ACHN (cell line): ENCODE results near the gene XRCC5.
A peak's percentile ranks its signal among the peaks of the same experiment; 100 is the strongest.
"Not testable (repeated sequence)": the region's sequence is repeated elsewhere in the genome, so short reads cannot be mapped to it uniquely, and the experiment has no call there.

ENCODE experiments used
- DNase-seq: peaks from one replicate; pipeline ENCODE4 v3.0.0-alpha.2; 2015
- in situ Hi-C: cut with HindIII; loops from 2 replicates; pipeline ENCODE4 v1.10.0; 2017; ENCODE audit warnings: low sequenced_read_pairs, low pct_ligation_motif_present, low pct_unique_long_range_greater_than_20kb

Gene XRCC5

DNA sequence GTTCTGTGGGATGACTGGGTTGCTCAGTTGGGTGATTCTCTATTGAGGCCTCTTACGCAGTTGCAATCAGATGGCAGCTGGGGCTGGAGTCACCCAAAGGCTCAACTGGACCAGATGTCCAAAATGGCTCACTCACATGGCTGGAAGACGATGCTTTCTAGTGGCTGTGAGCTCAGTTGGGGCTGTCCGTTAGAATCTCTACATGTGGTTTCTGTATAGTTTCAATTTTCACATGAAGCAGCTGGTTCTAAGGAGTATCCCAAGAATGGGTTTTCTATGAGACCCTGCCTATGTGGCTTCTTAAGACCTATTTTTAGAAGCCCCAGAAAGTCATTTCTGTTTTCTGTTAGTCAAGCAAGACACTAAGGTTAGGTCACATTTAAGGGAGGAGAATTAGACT is 4.4 kb downstream of the XRCC5 start:
- DNase-seq, result no peak
- in situ Hi-C loops, result no loop called here

GRCh38 chr2:216114382-216114713 is 5.2 kb downstream of the XRCC5 start:
- in situ Hi-C loops, result no loop called here
- DNase-seq, result no peak

DNA sequence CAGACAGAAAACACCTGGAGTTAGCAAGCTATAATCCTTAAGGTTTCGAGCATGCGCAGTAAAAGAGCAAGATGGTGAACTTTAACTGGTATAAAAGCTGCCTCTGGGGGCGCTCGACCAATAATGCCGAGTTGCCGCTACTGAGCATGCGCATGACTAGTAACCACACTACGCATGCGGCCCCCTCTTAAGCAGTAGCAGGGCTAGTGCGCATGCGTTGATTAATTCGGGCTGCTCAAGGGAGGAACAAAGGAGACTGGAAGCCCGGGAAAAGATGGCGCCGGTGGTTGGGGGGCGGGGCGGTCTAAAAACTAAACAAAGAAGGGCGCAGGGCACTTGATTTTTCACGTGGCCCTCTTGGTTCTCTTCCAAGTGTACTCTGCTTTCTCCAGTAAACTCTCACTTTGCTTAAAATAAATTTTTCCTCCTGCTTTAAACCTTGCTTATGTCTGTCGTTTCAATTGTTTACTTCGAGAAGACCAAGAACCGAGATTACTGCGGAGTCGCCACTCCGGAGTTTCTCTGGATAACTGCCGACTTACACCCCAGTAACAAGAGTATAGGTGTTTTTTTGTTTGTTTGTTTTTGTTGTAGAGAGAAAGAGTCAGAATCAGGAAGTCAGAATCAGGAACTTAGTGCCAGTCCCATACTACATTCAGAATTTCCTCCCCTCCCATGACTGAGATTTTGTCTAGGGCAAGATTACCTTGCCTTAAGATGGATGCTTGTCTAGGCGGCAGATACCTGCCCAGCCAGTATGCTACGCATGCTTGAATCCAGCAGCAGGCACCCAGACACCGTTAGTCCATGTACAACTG is 5.8 kb downstream of the XRCC5 start:
- in situ Hi-C loops, result no loop called here

GRCh38 chr2:216116418-216116817 is 7.3 kb downstream of the XRCC5 start:
- in situ Hi-C loops, result no loop called here
- no peak for DNase-seq

More for the DNA sequence above, 5.8 kb downstream of the XRCC5 start:
- DNase-seq, result peak; percentile 99

- DNase-seq, result no peak
- in situ Hi-C loops, result no loop called here
Measured at GRCh38 chr2:216117561-216118340, 8.6 kb downstream of the XRCC5 start.

DNA sequence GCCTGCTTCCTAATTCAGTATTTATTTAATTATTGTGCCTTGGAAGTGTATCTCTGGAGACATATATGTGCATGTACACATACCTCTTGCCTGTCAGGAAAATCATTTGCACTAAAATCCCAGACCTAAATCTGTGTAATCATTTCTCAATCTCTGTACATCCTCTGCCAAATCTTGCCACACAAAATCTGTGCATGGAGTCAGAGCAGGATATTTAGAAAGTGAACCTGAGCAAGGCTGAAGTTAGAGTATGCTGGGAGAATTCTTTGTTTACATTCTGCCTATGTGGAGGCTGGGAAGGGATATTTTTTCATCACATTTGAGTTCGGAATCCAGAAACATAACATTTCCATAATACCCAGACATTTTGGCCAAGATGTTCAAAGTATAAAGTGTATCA is 9.3 kb downstream of the XRCC5 start:
- DNase-seq, result no peak
- in situ Hi-C loops, result no loop called here

- no peak for DNase-seq
- in situ Hi-C loops, result no loop called here
Measured at GRCh38 chr2:216119146-216119545, 10.0 kb downstream of the XRCC5 start.

- in situ Hi-C loops, result no loop called here
Measured at GRCh38 chr2:216119986-216120385, 10.8 kb downstream of the XRCC5 start.

DNA sequence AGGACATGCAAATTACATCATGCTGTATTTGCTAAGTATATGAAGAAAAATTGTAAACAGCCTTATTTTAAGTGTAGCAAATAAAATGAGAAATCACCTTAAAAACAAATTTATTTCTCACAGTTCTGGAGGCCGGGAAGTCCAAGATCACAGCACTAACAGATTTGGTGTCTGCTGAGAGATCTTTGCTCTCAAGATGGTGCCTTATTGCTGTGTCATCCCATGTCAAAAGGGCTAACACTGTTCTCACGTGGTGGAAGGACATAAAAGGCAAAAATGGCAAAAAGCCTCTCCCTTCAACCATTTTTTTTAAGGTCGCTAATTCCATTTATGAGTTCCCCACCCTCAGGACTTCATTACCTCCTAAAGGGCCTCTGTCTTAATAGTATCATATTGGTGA is 12.1 kb downstream of the XRCC5 start:
- no peak for DNase-seq
- in situ Hi-C loops, result no loop called here

More at GRCh38 chr2:216119986-216120385, 10.8 kb downstream of the XRCC5 start:
- DNase-seq, result no peak

- in situ Hi-C loops, result no loop called here
- no peak for DNase-seq
Measured at GRCh38 chr2:216126943-216127342, 17.8 kb downstream of the XRCC5 start.

GRCh38 chr2:216130346-216130971 is 21.3 kb downstream of the XRCC5 start:
- DNase-seq, result no peak
- in situ Hi-C loops, result no loop called here

DNA sequence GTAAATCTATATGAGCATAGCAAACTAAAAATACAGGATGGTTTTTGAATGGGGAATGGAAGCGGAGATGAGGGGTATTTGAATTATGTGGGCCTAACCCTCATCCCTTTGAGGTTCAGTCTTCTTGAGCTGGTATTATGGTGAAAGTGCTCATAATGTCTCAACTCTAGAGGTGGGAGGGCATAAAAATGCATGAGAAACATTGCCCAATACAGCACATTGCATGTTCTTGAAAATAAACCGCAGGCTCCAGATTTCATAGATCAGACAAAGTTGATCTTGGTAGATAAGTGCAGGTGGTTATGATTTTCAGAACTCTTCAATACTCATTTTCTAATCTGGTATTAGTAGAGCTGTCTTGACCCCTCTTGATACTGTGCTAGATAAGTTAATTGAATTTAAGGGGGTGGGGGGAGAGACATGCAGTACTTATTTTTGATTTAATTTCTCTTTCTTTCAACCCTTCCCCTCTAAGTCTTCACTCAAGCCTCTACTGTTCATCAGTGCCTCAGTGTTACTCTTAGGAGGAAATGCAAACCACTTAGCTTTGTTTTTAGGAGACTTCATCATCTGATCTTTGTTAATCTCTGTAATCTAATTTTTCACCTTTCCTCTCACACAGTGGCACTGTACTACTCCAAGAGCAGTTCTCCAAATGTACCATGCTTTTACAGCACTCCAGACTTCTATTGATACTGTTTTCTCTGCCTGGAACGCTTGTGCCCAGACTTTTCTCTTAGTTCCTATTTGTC is 22.2 kb downstream of the XRCC5 start:
- no peak for DNase-seq
- in situ Hi-C loops, result no loop called here

GRCh38 chr2:216132585-216132984 is 23.4 kb downstream of the XRCC5 start:
- DNase-seq, result no peak
- in situ Hi-C loops, result no loop called here

GRCh38 chr2:216133397-216133796 is 24.2 kb downstream of the XRCC5 start:
- in situ Hi-C loops, result no loop called here
- DNase-seq, result no peak

DNA sequence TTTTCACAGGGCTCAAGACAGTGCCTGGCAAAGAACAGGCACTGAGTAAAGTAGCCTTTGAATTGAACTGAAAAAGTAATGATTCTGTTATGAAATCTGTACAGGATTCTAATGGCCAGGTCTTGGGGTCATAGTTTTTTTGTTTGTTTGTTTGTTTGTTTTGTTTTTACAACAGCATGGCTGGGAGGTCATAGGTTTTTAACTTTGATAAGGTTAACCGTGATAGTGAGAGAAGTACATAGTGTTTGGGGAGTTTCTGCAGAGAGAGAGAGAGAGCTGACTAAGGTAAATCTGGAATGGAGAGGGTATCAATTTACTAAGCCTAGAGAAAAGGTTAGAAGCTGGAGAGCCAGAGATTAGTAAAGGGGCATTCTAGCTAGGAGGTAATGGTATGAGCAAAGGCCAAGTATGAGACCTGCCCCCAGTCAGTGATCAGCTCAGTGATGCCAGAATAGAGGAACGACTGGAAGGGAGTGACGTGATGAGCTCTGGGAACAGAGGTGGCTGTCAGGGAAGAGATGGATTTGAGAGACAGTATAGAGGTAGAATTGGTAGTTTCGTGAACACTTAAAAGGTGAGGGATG is 25.9 kb downstream of the XRCC5 start:
- in situ Hi-C loops, result no loop called here
- no peak for DNase-seq

DNA sequence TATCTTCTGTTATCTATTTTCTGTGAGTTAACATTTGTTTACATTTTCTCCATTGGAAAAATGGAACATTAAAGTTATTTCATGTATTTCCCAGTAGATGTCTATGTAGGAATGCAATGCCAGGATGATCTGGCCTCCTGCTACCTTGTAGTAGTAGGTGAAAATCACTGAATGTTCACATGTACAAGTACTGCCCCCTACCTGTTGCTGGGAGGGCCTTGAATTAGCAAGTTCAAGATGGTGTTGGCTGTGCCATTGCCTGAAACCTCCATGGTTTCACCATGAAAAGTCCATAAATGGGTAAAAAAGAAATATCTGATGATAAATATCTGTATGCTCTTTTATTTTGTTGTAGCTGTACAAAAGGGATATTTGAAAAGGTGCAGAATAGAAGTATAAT is 30.7 kb downstream of the XRCC5 start:
- in situ Hi-C loops, result no loop called here
- peak; percentile 39 for DNase-seq

- in situ Hi-C loops, DNase-seq: not testable (repeated sequence)
Measured at GRCh38 chr2:216141516-216141915, 32.4 kb downstream of the XRCC5 start.

DNA sequence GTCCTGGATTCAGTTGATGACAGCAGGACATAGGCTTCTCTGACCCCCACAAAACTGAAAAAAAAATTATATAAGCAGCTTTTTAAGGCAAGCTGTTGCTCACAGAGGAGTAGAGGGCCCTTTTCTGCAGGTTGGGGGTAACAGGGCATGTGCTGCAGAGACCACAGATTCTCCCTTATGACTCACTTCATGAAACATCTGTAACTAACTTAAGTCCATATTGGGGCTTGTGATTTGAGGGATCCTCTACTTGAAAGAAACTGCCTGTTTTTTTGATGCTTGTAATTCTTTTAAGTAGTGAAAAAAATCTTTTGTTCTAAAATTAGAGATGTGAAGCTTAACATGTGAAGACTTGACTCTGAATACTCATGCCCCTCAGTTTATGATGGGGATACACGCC is 33.4 kb downstream of the XRCC5 start:
- DNase-seq, result no peak

GRCh38 chr2:216144372-216144771 is 35.2 kb downstream of the XRCC5 start:
- in situ Hi-C loops, result no loop called here
- no peak for DNase-seq

More for the DNA sequence above, 33.4 kb downstream of the XRCC5 start:
- in situ Hi-C loops, result no loop called here
